Left lung (tissue), 10 donors: Measurements from ENCODE around the gene GNAL. TPM values are rescaled to one million over a fixed set of nuclear protein-coding genes. Genes with fewer than 3 reads are reported as not detected.
A peak's percentile ranks its signal among the peaks of the same experiment; 100 is the strongest.

Experiments used
- ATAC-seq: fragments of 200-7000 bp; cut with Tn5 transposase; one replicate; pipeline ENCODE4 v1.9.1; 2020; ENCODE audit warnings: moderate library complexity
- DNase-seq, 4 donors: peaks; one replicate each; pipeline ENCODE4 v3.0.0-alpha.2; 2013 to 2020
- H3K27ac ChIP-seq, 2 donors: fragments of 200-600 bp; sonication (generic) in 1 of 2; one replicate each; pipeline versions ENCODE4 v1.5.0 to v1.8.0; 2020 to 2021
- H3K27me3 ChIP-seq, 2 donors: fragments of 200-600 bp; sonication (generic) in 1 of 2; one replicate each; pipeline versions ENCODE4 v1.5.0 to v1.8.0; 2020 to 2021
- H3K36me3 ChIP-seq, 2 donors: fragments of 200-600 bp; sonication (generic) in 1 of 2; one replicate each; pipeline versions ENCODE4 v1.5.0 to v1.8.0; 2020 to 2021
- H3K4me1 ChIP-seq, 2 donors: fragments of 200-600 bp; one replicate each; pipeline ENCODE4 v1.8.0; 2021
- H3K4me3 ChIP-seq, 2 donors: fragments of 200-600 bp; sonication (generic) in 1 of 2; one replicate each; pipeline versions ENCODE4 v1.5.0 to v1.8.0; 2020 to 2021; ENCODE audit warnings: mild to moderate bottlenecking in 1 of 2
- H3K9me3 ChIP-seq, 2 donors: fragments of 200-600 bp; sonication (generic) in 1 of 2; one replicate each; pipeline versions ENCODE4 v1.5.0 to v1.8.0; 2020 to 2021
- intact Hi-C, 2 donors: fragments of 100-400 bp; cut with DNase I; formaldehyde crosslinking; loops; one replicate each; pipeline versions ENCODE4 v1.11.2 to v1.14.2; 2022
- polyA plus RNA-seq, 6 donors: library from polyadenylated mRNA; unstranded; fragments of 120-200 nt; gene quantifications; one replicate each; pipeline ENCODE4 v1.2.1, GENCODE V29; 2013; ENCODE audit not compliant: insufficient read length in 6 of 6
- total RNA-seq, 2 donors: library from RNA; stranded (reverse); fragmentation: NEBNext Ultra II Directional; extraction: Animal tissue kit (Norgen Biotek cat#: 25700); gene quantifications; one replicate each; pipeline ENCODE4 v1.2.1, GENCODE V29; 2021
- TF ChIP-seq, protein P1 (sequence below), 2 donors: fragments of 200-600 bp; sonication (generic) in 1 of 2; IDR thresholded peaks; one replicate each; pipeline versions ENCODE4 v1.5.0 to v1.8.0; 2021; ENCODE audit warnings: antibody characterized with exemption in 2 of 2
- donor health status: DM: no; HTN: yes; CAD: no.
- donor health status: DM: no; HTN: no; CAD: no.

GNAL gene
- total and polyA plus RNA-seq, 8 donors: 1.8 to 5.7 (median 2.8) TPM

DNA sequence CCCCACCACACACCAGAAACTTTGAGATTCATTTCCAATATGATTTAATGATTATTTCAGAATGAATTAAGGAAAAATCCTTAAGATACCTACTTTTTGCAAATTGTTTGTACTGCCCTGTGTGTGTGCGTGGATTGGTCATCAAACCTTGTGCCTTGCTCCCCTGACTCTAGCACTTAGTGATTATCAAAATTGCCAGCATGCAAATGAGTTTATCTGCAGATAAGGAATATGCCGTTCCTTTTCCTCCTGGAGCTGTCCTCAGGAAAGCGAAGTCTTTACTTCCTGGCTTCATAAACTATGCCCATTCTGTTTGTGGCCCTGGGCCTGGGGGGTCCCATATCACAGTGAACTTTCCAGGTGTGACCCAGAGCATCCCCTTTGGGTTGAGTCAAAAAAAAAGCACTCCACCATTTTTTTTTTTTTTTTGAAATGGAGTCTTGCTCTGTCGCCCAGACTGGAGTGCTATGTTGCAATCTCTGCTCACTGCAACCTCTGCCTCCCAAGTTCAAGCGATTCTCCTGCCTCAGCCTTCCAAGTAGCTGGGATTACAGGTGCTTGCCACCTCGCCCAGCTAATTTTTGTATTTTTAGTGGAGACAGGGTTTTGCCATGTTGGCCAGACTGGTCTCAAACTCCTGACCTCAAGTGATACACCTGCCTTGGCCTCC lies 173.5 kb downstream of the GNAL start:
- Histone ChIP-seq H3K27ac (no peak overlapping the region), H3K9me3 (no peaks in the 10 kb centered on the region), H3K27me3 (no peaks in the 10 kb centered on the region), H3K4me3 (no peak overlapping the region), H3K36me3 (no peaks in the 10 kb centered on the region), H3K4me1 (peaks cover 0 to 7% of the 10 kb centered on the region in 2 donors)
- TF ChIP-seq, protein P1, sequence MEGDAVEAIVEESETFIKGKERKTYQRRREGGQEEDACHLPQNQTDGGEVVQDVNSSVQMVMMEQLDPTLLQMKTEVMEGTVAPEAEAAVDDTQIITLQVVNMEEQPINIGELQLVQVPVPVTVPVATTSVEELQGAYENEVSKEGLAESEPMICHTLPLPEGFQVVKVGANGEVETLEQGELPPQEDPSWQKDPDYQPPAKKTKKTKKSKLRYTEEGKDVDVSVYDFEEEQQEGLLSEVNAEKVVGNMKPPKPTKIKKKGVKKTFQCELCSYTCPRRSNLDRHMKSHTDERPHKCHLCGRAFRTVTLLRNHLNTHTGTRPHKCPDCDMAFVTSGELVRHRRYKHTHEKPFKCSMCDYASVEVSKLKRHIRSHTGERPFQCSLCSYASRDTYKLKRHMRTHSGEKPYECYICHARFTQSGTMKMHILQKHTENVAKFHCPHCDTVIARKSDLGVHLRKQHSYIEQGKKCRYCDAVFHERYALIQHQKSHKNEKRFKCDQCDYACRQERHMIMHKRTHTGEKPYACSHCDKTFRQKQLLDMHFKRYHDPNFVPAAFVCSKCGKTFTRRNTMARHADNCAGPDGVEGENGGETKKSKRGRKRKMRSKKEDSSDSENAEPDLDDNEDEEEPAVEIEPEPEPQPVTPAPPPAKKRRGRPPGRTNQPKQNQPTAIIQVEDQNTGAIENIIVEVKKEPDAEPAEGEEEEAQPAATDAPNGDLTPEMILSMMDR (IDR thresholded peaks at IDR 0.05): no peak
- DNase-seq (no peak), ATAC-seq (peak; percentile 28)
- intact Hi-C loops: loop anchor here in 1 of 2 donors (10.0 kb wide), 1 partner anchor 128 kb away; no protein-coding TSS in a partner anchor

DNA sequence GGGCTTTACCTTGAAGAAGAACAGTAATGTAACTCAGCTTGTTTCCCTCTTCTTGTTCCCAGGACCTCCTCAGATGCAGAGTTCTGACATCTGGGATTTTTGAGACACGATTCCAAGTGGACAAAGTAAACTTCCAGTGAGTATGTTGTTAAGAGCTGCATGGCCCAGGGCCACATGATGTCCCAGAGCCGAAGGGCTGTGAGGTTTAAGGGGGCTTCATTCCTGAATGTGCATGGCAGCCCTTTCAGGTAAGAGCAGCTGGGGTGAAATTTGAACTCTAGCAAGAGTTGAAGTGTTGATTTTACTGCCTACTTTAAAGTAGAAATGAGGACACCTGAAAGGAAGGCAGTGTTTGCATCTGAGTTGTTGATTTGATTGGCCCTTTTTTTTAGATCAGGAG lies 175.4 kb downstream of the GNAL start:
- H3K27ac ChIP-seq: no peak overlapping the region
- TF ChIP-seq, protein P1 (IDR thresholded peaks at IDR 0.05): no peak
- no peaks in the 10 kb centered on the region for H3K4me1 ChIP-seq
- H3K9me3 ChIP-seq: no peaks in the 10 kb centered on the region
- H3K36me3 ChIP-seq: no peaks in the 10 kb centered on the region
- no peaks in the 10 kb centered on the region for H3K27me3 ChIP-seq
- H3K4me3 ChIP-seq: no peak overlapping the region
- ATAC-seq: peak; percentile 18
- intact Hi-C loops: loop anchor here in 1 of 2 donors (10.0 kb wide), 1 partner anchor 130 kb away; no protein-coding TSS in a partner anchor
- no peak for DNase-seq

DNA sequence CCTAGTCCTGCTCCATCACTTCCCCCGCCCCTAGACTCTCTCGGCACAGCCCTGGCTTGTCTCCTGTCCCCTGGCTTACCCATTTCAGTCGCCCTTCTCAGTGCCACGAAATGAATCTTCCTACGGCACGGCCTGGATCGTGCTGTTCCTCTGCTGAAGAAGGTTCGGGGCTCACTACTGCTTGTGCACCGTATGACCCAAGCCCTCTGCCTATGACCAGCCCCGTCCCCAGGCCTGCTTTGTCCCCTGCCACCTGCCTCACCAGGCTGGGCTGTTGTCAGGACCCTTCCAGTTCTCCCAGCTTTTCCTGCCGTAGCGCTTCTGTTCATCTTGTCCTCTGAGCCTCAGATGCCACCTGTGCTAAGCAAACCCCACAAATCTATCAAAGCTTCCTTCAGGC lies 176.0 kb downstream of the GNAL start:
- TF ChIP-seq, protein P1 (IDR thresholded peaks at IDR 0.05): no peak
- Histone ChIP-seq H3K4me3 (no peak overlapping the region), H3K27me3 (no peaks in the 10 kb centered on the region), H3K9me3 (no peaks in the 10 kb centered on the region), H3K27ac (no peak overlapping the region), H3K4me1 (no peaks in the 10 kb centered on the region), H3K36me3 (no peaks in the 10 kb centered on the region)
- ATAC-seq (no peak), DNase-seq (no peak)
- intact Hi-C loops: loop anchor here in 1 of 2 donors (10.0 kb wide), 1 partner anchor 130 kb away; no protein-coding TSS in a partner anchor

DNA sequence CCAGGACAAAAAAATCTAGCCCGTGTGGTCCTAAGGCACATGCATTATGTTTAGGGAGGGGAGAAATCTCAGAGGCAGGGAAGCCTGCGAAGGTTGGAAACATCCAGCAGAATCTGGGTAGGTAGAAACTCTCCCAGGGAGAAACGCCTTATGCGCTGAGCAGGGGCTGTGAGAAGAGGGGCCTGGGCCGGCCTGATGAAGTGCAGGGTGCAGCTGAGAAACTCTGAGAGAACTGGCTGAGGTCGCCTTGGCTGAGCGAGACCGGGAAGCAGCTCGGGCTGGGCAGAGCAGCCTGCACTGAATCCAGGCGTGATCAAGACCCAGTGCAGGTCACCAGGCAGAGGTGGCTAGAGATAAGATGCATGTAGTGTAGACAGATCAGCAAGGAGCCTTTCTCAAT lies 177.3 kb downstream of the GNAL start:
- Histone ChIP-seq H3K4me1 (no peaks in the 10 kb centered on the region), H3K36me3 (no peaks in the 10 kb centered on the region), H3K27ac (no peak overlapping the region), H3K4me3 (no peak overlapping the region), H3K27me3 (no peaks in the 10 kb centered on the region), H3K9me3 (no peaks in the 10 kb centered on the region)
- ATAC-seq: no peak
- no peak for DNase-seq
- TF ChIP-seq, protein P1 (IDR thresholded peaks at IDR 0.05): no peak
- intact Hi-C loops: loop anchor here in 1 of 2 donors (10.0 kb wide), 1 partner anchor 132 kb away; no protein-coding TSS in a partner anchor

DNA sequence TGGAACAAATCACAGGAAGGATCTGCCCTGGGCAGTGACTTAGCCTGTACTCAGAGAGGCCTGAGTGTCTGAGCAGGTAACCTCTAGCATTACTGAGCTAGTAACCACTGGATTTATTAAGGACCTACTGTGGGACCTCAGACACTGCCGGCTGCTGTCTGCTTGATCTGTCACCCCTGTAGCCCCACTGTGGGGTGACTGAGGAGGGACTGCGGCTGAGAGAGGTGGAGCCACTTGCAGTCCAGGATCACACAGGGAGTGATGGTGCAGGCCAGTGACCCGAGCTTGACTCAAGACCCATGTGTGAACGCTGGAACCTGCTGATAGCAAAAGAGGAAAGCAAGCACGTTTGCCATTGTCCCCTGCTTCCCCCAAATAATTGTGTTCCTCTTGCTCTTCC lies 177.7 kb downstream of the GNAL start:
- TF ChIP-seq, protein P1 (IDR thresholded peaks at IDR 0.05): no peak
- DNase-seq: no peak
- Histone ChIP-seq H3K4me1 (no peaks in the 10 kb centered on the region), H3K9me3 (no peaks in the 10 kb centered on the region), H3K27ac (no peak overlapping the region), H3K27me3 (no peaks in the 10 kb centered on the region), H3K36me3 (no peaks in the 10 kb centered on the region), H3K4me3 (no peak overlapping the region)
- intact Hi-C loops: loop anchor here in 1 of 2 donors (10.0 kb wide), 1 partner anchor 132 kb away; no protein-coding TSS in a partner anchor
- ATAC-seq: no peak
